ENCODE measurements around the gene RPUSD1. TPM values are rescaled to one million over a fixed set of nuclear protein-coding genes. Genes with fewer than 3 reads are reported as not detected.

Gene RPUSD1
- total RNA-seq, 4 donors from 2014 or later = 20.3 to 33.3 (median 24.9) TPM

- peaks cover 32 to 60% (median 34%) of the 10 kb centered on the region in 3 donors for H3K4me1 ChIP-seq
- peaks cover 0 to 16% (median 0%) of the 10 kb centered on the region in 3 donors for H3K36me3 ChIP-seq
- H3K27me3 ChIP-seq = peaks cover 0 to 42% (median 2%) of the 10 kb centered on the region in 4 donors
- WGBS, 2 donors = 70% methylated on average over 2 of the region's 19 CpGs; no CpG with 5 or more reads in 1 of the 2 donors
- no peak for DNase-seq
- intact Hi-C loops (cut with DNase I) = no loop called here
- no peak overlapping the region for H3K4me3 ChIP-seq
- TF ChIP-seq CTCF (IDR thresholded peaks at IDR 0.05) = no peak
- no peak for TF ChIP-seq POLR2A (IDR thresholded peaks at IDR 0.05)
- no peak overlapping the region for H3K27ac ChIP-seq
- H3K9me3 ChIP-seq = no peaks in the 10 kb centered on the region
Measured at GRCh38 chr16:784431-784830, 3.8 kb downstream of the RPUSD1 start.

- no peak overlapping the region for H3K27ac ChIP-seq
- H3K4me3 ChIP-seq = no peak overlapping the region
- TF ChIP-seq POLR2A (IDR thresholded peaks at IDR 0.05) (no peak), CTCF (IDR thresholded peaks at IDR 0.05) (no peak)
- H3K27me3 ChIP-seq = peaks cover 0 to 48% (median 2%) of the 10 kb centered on the region in 4 donors
- 33 to 34% methylated on average over 5 to 8 of the region's 17 CpGs for WGBS, 2 donors
- peaks cover 24 to 52% (median 26%) of the 10 kb centered on the region in 3 donors for H3K4me1 ChIP-seq
- DNase-seq = no peak
- no peaks in the 10 kb centered on the region for H3K9me3 ChIP-seq
- peaks cover 0 to 16% (median 0%) of the 10 kb centered on the region in 3 donors for H3K36me3 ChIP-seq
- intact Hi-C loops (cut with DNase I) = no loop called here
Measured at GRCh38 chr16:783404-784161, 4.6 kb downstream of the RPUSD1 start.

- no peak overlapping the region for H3K4me3 ChIP-seq
- DNase-seq = no peak
- WGBS, 2 donors = no CpG with 5 or more reads among the region's 36 CpGs
- H3K27me3 ChIP-seq = peaks cover 0 to 55% (median 2%) of the 10 kb centered on the region in 4 donors
- TF ChIP-seq POLR2A (IDR thresholded peaks at IDR 0.05) = no peak
- no peak for TF ChIP-seq CTCF (IDR thresholded peaks at IDR 0.05)
- intact Hi-C loops (cut with DNase I) = no loop called here
- H3K9me3 ChIP-seq = no peaks in the 10 kb centered on the region
- peaks cover 23 to 50% (median 26%) of the 10 kb centered on the region in 3 donors for H3K4me1 ChIP-seq
- H3K27ac ChIP-seq = no peak overlapping the region
- H3K36me3 ChIP-seq = peaks cover 0 to 16% (median 0%) of the 10 kb centered on the region in 3 donors
Measured at GRCh38 chr16:782766-783403, 5.3 kb downstream of the RPUSD1 start.

GRCh38 chr16:782258-782657 is 5.9 kb downstream of the RPUSD1 start:
- Histone ChIP-seq H3K36me3 (peaks cover 0 to 16% (median 0%) of the 10 kb centered on the region in 3 donors), H3K4me1 (peaks cover 17 to 43% (median 21%) of the 10 kb centered on the region in 3 donors), H3K27ac (no peak overlapping the region), H3K9me3 (no peaks in the 10 kb centered on the region), H3K4me3 (no peak overlapping the region), H3K27me3 (peaks cover 0 to 62% (median 2%) of the 10 kb centered on the region in 4 donors)
- TF ChIP-seq CTCF (IDR thresholded peaks at IDR 0.05) = no peak
- TF ChIP-seq POLR2A (IDR thresholded peaks at IDR 0.05) = no peak
- intact Hi-C loops (cut with DNase I) = no loop called here
- WGBS, 2 donors = 43 to 49% methylated on average over 3 to 6 of the region's 6 CpGs
- no peak for DNase-seq

All from esophagus squamous epithelium (tissue), 5 donors.